ENCODE measurements around the gene CD164. TPM values are rescaled to one million over a fixed set of nuclear protein-coding genes. Genes with fewer than 3 reads are reported as not detected.

CD164 gene
- total and polyA plus RNA-seq, 4 donors: 81.0 to 364 (median 150) TPM

DNA sequence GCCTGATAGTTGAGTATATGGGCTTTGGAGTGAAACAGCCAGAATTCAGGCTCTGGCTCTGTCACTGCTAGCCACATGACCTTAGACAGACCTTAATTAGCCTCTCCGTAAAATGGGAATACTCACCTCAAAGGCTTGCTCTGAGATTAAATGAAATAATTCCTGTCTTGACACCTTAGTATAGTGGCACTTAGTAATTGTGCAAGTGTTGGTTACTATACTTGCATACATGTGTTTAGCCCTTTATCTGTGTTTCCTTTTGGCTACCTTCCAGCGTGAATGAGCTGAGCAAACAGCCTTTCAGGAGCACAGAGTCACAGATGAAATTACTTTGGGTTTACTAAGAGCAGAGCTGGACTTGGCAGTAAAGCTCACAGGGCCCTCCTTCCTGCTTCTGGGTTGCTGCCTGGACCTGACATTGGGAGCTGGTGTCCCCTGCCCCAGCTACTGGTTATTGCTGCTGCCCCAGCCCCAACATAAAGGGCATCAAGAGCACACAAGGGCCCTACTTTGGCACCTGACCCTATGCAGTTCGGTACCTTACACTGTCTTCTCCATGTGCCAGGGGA is 32.8 kb downstream of the CD164 start:
- 75% methylated on average over 2 of the region's 3 CpGs for WGBS (ENCODE audit: insufficient coverage)
- no peaks in the 10 kb centered on the region for H3K27me3 ChIP-seq (ENCODE audit: control insufficient read depth, insufficient read depth, low read length)
- no peaks in the 10 kb centered on the region for H3K4me1 ChIP-seq (ENCODE audit: control insufficient read depth, insufficient read depth, low read length)
- H3K36me3 ChIP-seq (ENCODE audit: control insufficient read depth, insufficient read depth, low read length): no peaks in the 10 kb centered on the region
- no peaks in the 10 kb centered on the region for H3K9me3 ChIP-seq (ENCODE audit: control insufficient read depth, insufficient read depth, low read length)
- DNase-seq (ENCODE audit: low read depth in 4 of 6, low spot score in 6 of 6): peak in 2 of 6 donors; percentile 22 to 32
- H3K4me3 ChIP-seq (ENCODE audit: low read depth, low read length): no peak overlapping the region
- H3K27ac ChIP-seq (ENCODE audit: low read depth, low read length): no peak overlapping the region

GRCh38 chr6:109348226-109348625 is 34.0 kb downstream of the CD164 start:
- no peaks in the 10 kb centered on the region for H3K36me3 ChIP-seq (ENCODE audit: control insufficient read depth, insufficient read depth, low read length)
- H3K4me1 ChIP-seq (ENCODE audit: control insufficient read depth, insufficient read depth, low read length): no peaks in the 10 kb centered on the region
- no peak for DNase-seq (ENCODE audit: low read depth in 4 of 6, low spot score in 6 of 6)
- H3K27me3 ChIP-seq (ENCODE audit: control insufficient read depth, insufficient read depth, low read length): no peaks in the 10 kb centered on the region
- no peaks in the 10 kb centered on the region for H3K9me3 ChIP-seq (ENCODE audit: control insufficient read depth, insufficient read depth, low read length)
- H3K4me3 ChIP-seq (ENCODE audit: low read depth, low read length): no peak overlapping the region
- 85% methylated on average over 8 of the region's 8 CpGs for WGBS (ENCODE audit: insufficient coverage)
- no peak overlapping the region for H3K27ac ChIP-seq (ENCODE audit: low read depth, low read length)

- Histone ChIP-seq H3K4me1 (ENCODE audit: control insufficient read depth, insufficient read depth, low read length) (no peaks in the 10 kb centered on the region), H3K27me3 (ENCODE audit: control insufficient read depth, insufficient read depth, low read length) (no peaks in the 10 kb centered on the region), H3K4me3 (ENCODE audit: low read depth, low read length) (no peak overlapping the region), H3K36me3 (ENCODE audit: control insufficient read depth, insufficient read depth, low read length) (no peaks in the 10 kb centered on the region), H3K27ac (ENCODE audit: low read depth, low read length) (no peak overlapping the region), H3K9me3 (ENCODE audit: control insufficient read depth, insufficient read depth, low read length) (no peaks in the 10 kb centered on the region)
- WGBS (ENCODE audit: insufficient coverage): 89% methylated on average over 2 of the region's 3 CpGs
- no peak for DNase-seq (ENCODE audit: low read depth in 4 of 6, low spot score in 6 of 6)
Measured at GRCh38 chr6:109347779-109348178, 34.5 kb downstream of the CD164 start.

- WGBS (ENCODE audit: insufficient coverage): 68% methylated on average over 2 of the region's 4 CpGs
- H3K4me3 ChIP-seq (ENCODE audit: low read depth, low read length): no peak overlapping the region
- no peak overlapping the region for H3K27ac ChIP-seq (ENCODE audit: low read depth, low read length)
- no peaks in the 10 kb centered on the region for H3K36me3 ChIP-seq (ENCODE audit: control insufficient read depth, insufficient read depth, low read length)
- no peaks in the 10 kb centered on the region for H3K4me1 ChIP-seq (ENCODE audit: control insufficient read depth, insufficient read depth, low read length)
- DNase-seq (ENCODE audit: low read depth in 4 of 6, low spot score in 6 of 6): no peak
- H3K9me3 ChIP-seq (ENCODE audit: control insufficient read depth, insufficient read depth, low read length): no peaks in the 10 kb centered on the region
- H3K27me3 ChIP-seq (ENCODE audit: control insufficient read depth, insufficient read depth, low read length): no peaks in the 10 kb centered on the region
Measured at GRCh38 chr6:109345986-109346385, 36.3 kb downstream of the CD164 start.

DNA sequence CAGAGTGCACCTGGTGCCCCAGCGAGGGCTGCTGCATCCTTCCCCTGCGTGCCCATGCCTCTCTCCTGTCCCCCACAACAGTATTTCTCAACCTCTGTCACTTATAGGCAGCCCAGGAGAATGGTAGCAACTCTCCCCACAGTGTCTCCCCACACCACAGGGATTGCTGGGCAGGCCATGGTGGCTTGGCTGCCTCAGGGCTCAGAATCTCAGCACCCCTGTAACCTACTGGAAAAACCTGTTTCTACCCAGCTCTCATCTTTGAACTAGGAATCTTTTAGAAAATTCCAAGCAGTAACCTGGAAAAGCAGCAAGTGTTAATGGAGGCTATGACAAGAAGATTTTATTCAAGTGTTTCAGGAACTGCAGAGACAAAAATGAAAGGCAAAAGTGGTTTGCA is 38.0 kb downstream of the CD164 start:
- no peak overlapping the region for H3K4me3 ChIP-seq (ENCODE audit: low read depth, low read length)
- H3K36me3 ChIP-seq (ENCODE audit: control insufficient read depth, insufficient read depth, low read length): no peaks in the 10 kb centered on the region
- no peaks in the 10 kb centered on the region for H3K9me3 ChIP-seq (ENCODE audit: control insufficient read depth, insufficient read depth, low read length)
- no peaks in the 10 kb centered on the region for H3K4me1 ChIP-seq (ENCODE audit: control insufficient read depth, insufficient read depth, low read length)
- DNase-seq (ENCODE audit: low read depth in 4 of 6, low spot score in 6 of 6): no peak
- no peaks in the 10 kb centered on the region for H3K27me3 ChIP-seq (ENCODE audit: control insufficient read depth, insufficient read depth, low read length)
- 95% methylated on average over 2 of the region's 2 CpGs for WGBS (ENCODE audit: insufficient coverage)
- no peak overlapping the region for H3K27ac ChIP-seq (ENCODE audit: low read depth, low read length)

DNA sequence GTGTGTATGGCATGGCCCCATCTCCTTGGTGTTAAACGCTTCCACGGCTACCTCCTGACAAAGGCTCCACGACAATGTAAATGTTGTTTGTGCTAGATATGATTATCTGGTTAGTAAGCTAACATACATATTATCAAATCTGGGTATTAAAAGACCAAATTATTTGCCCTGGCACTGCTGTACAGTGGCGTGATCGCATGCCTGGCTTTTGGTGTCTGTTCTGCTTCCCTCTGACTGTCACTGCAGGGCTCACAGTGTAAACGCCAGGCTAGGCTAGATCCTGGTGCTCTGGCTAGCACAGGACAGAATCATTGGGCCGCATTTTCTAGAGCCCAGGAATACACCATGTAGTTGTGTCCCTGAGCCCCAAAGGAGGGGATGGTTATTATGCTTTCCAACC is 38.7 kb downstream of the CD164 start:
- H3K27me3 ChIP-seq (ENCODE audit: control insufficient read depth, insufficient read depth, low read length): no peaks in the 10 kb centered on the region
- no peaks in the 10 kb centered on the region for H3K36me3 ChIP-seq (ENCODE audit: control insufficient read depth, insufficient read depth, low read length)
- no peaks in the 10 kb centered on the region for H3K9me3 ChIP-seq (ENCODE audit: control insufficient read depth, insufficient read depth, low read length)
- 92% methylated on average over 4 of the region's 7 CpGs for WGBS (ENCODE audit: insufficient coverage)
- no peak overlapping the region for H3K4me3 ChIP-seq (ENCODE audit: low read depth, low read length)
- no peaks in the 10 kb centered on the region for H3K4me1 ChIP-seq (ENCODE audit: control insufficient read depth, insufficient read depth, low read length)
- no peak for DNase-seq (ENCODE audit: low read depth in 4 of 6, low spot score in 6 of 6)
- no peak overlapping the region for H3K27ac ChIP-seq (ENCODE audit: low read depth, low read length)

DNA sequence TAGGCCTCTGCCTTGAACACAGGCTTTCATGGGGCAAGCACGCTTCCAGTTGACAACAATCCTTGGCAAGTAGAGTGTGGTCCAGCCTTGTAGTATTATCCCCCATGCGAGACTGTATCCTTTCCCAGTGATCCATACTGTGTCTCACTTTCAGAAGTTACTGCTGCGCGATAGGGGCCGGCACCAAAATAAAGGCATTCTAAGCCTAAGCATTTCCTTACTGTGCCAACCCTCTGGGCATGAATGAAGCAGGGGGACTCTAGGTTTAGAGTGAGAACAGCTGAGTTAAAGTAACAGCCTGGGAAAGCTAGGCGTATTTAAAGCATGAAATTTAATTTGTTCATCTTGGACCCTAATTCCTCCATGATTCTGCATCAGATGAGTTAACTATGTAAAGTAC is 39.4 kb downstream of the CD164 start:
- Histone ChIP-seq H3K27ac (ENCODE audit: low read depth, low read length) (no peak overlapping the region), H3K9me3 (ENCODE audit: control insufficient read depth, insufficient read depth, low read length) (no peaks in the 10 kb centered on the region), H3K4me1 (ENCODE audit: control insufficient read depth, insufficient read depth, low read length) (no peaks in the 10 kb centered on the region), H3K36me3 (ENCODE audit: control insufficient read depth, insufficient read depth, low read length) (no peaks in the 10 kb centered on the region), H3K27me3 (ENCODE audit: control insufficient read depth, insufficient read depth, low read length) (no peaks in the 10 kb centered on the region), H3K4me3 (ENCODE audit: low read depth, low read length) (no peak overlapping the region)
- WGBS (ENCODE audit: insufficient coverage): 100% methylated on average over 1 of the region's 6 CpGs
- no peak for DNase-seq (ENCODE audit: low read depth in 4 of 6, low spot score in 6 of 6)

DNA sequence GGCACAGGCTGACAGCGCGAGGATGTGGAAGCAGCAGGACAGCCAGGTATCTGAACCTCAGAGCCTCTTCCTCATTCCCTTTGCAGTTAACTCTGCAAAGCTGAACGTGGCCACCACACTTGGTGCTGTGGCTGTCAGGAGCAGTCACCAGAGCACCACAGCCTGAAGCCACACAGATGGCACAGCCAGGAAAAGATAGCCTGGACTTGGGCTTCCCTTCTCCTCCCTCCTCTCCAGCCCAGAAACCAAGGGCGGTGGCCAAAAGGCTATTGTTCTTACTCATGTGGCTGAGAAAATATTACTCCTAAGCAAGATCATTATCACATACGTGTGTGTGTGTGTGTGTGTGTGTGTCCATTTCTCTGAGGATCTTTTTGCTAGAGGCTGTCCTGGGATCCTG is 39.8 kb downstream of the CD164 start:
- Histone ChIP-seq H3K36me3 (ENCODE audit: control insufficient read depth, insufficient read depth, low read length) (no peaks in the 10 kb centered on the region), H3K9me3 (ENCODE audit: control insufficient read depth, insufficient read depth, low read length) (no peaks in the 10 kb centered on the region), H3K27ac (ENCODE audit: low read depth, low read length) (no peak overlapping the region), H3K4me1 (ENCODE audit: control insufficient read depth, insufficient read depth, low read length) (no peaks in the 10 kb centered on the region), H3K27me3 (ENCODE audit: control insufficient read depth, insufficient read depth, low read length) (no peaks in the 10 kb centered on the region), H3K4me3 (ENCODE audit: low read depth, low read length) (no peak overlapping the region)
- DNase-seq (ENCODE audit: low read depth in 4 of 6, low spot score in 6 of 6): no peak
- WGBS (ENCODE audit: insufficient coverage): 95% methylated on average over 3 of the region's 5 CpGs

DNA sequence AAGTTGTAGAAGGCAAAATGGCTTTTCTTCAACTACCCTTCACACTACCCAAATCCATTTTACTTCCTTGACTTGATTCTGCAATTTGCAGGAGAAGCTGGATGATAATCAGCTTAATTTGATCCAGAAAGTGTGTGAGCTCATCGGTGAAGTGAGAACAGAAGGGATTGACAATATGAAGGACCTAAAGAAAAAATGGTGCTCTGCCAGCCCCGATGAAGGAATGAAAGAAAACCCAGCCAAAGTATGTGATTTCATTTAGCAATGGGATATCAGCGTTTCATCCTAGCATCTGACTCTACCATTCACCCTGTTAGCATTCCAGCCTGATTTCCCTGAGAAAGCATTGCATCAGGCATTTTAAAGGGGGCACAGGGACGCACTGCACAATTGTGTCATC is 41.5 kb downstream of the CD164 start:
- Histone ChIP-seq H3K4me1 (ENCODE audit: control insufficient read depth, insufficient read depth, low read length) (no peaks in the 10 kb centered on the region), H3K9me3 (ENCODE audit: control insufficient read depth, insufficient read depth, low read length) (no peaks in the 10 kb centered on the region), H3K27me3 (ENCODE audit: control insufficient read depth, insufficient read depth, low read length) (no peaks in the 10 kb centered on the region), H3K4me3 (ENCODE audit: low read depth, low read length) (no peak overlapping the region), H3K36me3 (ENCODE audit: control insufficient read depth, insufficient read depth, low read length) (no peaks in the 10 kb centered on the region), H3K27ac (ENCODE audit: low read depth, low read length) (no peak overlapping the region)
- 84% methylated on average over 3 of the region's 4 CpGs for WGBS (ENCODE audit: insufficient coverage)
- DNase-seq (ENCODE audit: low read depth in 4 of 6, low spot score in 6 of 6): no peak

DNA sequence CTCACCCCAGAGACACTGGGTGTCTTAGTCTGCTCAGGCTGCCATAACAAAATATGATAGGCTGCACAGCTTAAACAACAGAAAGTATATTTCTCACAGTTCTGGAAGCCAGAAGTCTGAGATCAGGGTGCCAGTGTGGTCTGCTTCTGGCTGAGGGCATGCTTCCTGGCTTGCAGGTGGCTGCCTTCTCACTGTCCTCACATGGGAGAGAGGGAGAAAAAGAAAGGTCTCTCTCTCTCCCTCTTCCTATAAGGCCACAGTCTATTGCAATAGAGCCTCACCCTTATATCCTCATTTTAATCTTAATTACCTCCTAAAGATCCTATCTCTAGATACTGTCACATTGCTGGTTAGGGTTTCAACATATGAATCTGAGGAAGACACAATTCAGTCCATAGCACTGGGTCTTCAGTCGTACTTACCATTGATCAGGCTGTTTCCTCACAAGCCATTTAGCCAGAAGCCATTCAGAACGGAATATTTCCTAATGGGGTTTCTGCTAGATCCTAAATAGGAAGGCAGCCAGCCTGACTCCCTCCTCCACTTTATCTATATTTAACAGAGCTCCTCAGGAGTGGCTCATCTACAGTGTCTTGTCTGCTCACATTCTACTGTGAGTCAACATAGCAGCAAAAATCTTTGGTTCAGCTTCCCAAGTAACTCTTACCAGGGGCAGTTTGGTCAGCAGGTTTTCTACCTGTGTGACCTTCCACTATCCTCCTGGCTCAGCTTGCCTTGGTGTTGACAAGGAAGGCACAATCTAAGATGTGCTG is 42.2 kb downstream of the CD164 start:
- WGBS (ENCODE audit: insufficient coverage): 74% methylated on average over 2 of the region's 2 CpGs
- no peak overlapping the region for H3K4me3 ChIP-seq (ENCODE audit: low read depth, low read length)
- no peaks in the 10 kb centered on the region for H3K36me3 ChIP-seq (ENCODE audit: control insufficient read depth, insufficient read depth, low read length)
- no peak overlapping the region for H3K27ac ChIP-seq (ENCODE audit: low read depth, low read length)
- no peaks in the 10 kb centered on the region for H3K4me1 ChIP-seq (ENCODE audit: control insufficient read depth, insufficient read depth, low read length)
- no peaks in the 10 kb centered on the region for H3K9me3 ChIP-seq (ENCODE audit: control insufficient read depth, insufficient read depth, low read length)
- DNase-seq (ENCODE audit: low read depth in 4 of 6, low spot score in 6 of 6): no peak
- no peaks in the 10 kb centered on the region for H3K27me3 ChIP-seq (ENCODE audit: control insufficient read depth, insufficient read depth, low read length)
